ENCODE measurements around the gene TAPBP. TPM values are rescaled to one million over a fixed set of nuclear protein-coding genes. Genes with fewer than 3 reads are reported as not detected.
A peak's percentile ranks its signal among the peaks of the same experiment; 100 is the strongest.

The TAPBP gene
- total and polyA plus RNA-seq, 9 of the 15 experiments (the other 6 are each of a cell fraction or from before 2014, with no cell fraction given): 5.6 to 74.0 (median 22.3) TPM

DNA sequence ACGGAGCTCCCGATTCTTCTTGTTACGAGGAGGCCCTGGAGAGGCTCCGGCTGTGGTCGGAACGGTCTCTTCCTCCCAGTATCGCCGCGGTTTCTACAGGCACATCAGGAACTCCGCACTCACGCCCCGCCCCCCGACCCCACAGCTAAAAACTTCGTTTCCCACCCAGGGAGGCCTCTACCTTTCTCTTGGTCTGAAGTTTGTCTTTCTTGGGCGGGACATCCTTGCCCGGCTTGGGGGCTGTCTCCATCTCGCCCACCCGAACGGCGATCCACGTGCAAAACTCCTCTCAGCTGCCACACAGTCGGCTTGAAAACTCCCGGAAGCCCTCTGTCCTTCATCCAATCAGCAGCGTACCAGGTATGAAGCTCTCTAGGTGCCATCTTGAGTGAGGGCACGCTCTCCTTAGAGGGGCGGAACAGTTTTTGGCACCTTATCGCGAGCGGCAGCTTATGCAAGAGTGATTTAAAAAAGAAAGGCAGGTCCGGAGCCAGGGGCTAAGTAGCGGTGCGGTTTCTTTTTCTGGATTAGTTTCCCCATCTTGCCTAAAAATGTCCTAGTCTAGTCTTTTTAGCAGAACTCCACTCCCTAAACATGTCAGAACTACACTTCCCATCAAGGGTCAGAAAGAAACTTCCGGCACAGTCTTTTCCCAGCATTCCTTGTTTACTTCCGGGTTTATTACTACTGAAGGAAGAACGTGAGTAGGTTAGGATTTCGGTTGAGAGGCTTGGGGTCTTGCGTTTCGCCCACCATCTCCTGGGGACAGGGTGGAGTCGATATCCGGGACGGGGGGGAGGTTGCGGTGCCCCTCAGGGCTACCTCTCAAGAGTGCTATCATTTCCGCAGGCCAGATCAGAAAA, 24.7 kb downstream of the TAPBP start, which contains the start of the genes PFDN6 and WDR46 (continued):
- TF ChIP-seq NFXL1 (CRISPR knock-in tag; IDR thresholded peaks at IDR 0.05): no peak
- TF ChIP-seq, protein P1, sequence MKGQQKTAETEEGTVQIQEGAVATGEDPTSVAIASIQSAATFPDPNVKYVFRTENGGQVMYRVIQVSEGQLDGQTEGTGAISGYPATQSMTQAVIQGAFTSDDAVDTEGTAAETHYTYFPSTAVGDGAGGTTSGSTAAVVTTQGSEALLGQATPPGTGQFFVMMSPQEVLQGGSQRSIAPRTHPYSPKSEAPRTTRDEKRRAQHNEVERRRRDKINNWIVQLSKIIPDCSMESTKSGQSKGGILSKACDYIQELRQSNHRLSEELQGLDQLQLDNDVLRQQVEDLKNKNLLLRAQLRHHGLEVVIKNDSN (CRISPR knock-in tag; IDR thresholded peaks at IDR 0.05): peak; percentile 27; the same call in 1 of the 2 replicates
- peak; percentile 83 for TF ChIP-seq SIN3B (IDR thresholded peaks at IDR 0.05; ENCODE audit: low read depth)
- TF ChIP-seq EGR1 (conservative IDR thresholded peaks at IDR 0.05): peak; percentile 33; the same call in 1 of the 2 replicates
- TF ChIP-seq PCBP2 (IDR thresholded peaks at IDR 0.05; ENCODE audit: low read depth, low read length, poor library complexity, severe bottlenecking): no peak
- TF ChIP-seq, protein P2, sequence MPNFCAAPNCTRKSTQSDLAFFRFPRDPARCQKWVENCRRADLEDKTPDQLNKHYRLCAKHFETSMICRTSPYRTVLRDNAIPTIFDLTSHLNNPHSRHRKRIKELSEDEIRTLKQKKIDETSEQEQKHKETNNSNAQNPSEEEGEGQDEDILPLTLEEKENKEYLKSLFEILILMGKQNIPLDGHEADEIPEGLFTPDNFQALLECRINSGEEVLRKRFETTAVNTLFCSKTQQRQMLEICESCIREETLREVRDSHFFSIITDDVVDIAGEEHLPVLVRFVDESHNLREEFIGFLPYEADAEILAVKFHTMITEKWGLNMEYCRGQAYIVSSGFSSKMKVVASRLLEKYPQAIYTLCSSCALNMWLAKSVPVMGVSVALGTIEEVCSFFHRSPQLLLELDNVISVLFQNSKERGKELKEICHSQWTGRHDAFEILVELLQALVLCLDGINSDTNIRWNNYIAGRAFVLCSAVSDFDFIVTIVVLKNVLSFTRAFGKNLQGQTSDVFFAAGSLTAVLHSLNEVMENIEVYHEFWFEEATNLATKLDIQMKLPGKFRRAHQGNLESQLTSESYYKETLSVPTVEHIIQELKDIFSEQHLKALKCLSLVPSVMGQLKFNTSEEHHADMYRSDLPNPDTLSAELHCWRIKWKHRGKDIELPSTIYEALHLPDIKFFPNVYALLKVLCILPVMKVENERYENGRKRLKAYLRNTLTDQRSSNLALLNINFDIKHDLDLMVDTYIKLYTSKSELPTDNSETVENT (CRISPR knock-in tag; IDR thresholded peaks at IDR 0.05): no peak
- no peak for TF ChIP-seq TRIM24 (IDR thresholded peaks at IDR 0.05)
- TF ChIP-seq WHSC1 (IDR thresholded peaks at IDR 0.05; ENCODE audit: low read length): no peak
- no peak for TF ChIP-seq ZNF165 (CRISPR knock-in tag; IDR thresholded peaks at IDR 0.05; ENCODE audit: borderline replicate concordance)
- TF ChIP-seq SAP30 (IDR thresholded peaks at IDR 0.05; ENCODE audit: borderline replicate concordance, insufficient read depth, low read depth, low read length, poor library complexity, severe bottlenecking): peak; percentile 99
- peak; percentile 96; the same call in 1 of the 2 replicates for TF ChIP-seq FOXK1 (CRISPR knock-in tag; IDR thresholded peaks at IDR 0.05; ENCODE audit: borderline replicate concordance)
- TF ChIP-seq, protein P3, sequence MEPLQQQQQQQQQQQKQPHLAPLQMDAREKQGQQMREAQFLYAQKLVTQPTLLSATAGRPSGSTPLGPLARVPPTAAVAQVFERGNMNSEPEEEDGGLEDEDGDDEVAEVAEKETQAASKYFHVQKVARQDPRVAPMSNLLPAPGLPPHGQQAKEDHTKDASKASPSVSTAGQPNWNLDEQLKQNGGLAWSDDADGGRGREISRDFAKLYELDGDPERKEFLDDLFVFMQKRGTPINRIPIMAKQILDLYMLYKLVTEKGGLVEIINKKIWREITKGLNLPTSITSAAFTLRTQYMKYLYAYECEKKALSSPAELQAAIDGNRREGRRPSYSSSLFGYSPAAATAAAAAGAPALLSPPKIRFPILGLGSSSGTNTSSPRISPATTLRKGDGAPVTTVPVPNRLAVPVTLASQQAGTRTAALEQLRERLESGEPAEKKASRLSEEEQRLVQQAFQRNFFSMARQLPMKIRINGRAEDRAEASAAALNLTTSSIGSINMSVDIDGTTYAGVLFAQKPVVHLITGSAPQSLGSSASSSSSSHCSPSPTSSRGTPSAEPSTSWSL (CRISPR knock-in tag; IDR thresholded peaks at IDR 0.05; ENCODE audit: borderline replicate concordance): no peak
- TF ChIP-seq, protein P4, sequence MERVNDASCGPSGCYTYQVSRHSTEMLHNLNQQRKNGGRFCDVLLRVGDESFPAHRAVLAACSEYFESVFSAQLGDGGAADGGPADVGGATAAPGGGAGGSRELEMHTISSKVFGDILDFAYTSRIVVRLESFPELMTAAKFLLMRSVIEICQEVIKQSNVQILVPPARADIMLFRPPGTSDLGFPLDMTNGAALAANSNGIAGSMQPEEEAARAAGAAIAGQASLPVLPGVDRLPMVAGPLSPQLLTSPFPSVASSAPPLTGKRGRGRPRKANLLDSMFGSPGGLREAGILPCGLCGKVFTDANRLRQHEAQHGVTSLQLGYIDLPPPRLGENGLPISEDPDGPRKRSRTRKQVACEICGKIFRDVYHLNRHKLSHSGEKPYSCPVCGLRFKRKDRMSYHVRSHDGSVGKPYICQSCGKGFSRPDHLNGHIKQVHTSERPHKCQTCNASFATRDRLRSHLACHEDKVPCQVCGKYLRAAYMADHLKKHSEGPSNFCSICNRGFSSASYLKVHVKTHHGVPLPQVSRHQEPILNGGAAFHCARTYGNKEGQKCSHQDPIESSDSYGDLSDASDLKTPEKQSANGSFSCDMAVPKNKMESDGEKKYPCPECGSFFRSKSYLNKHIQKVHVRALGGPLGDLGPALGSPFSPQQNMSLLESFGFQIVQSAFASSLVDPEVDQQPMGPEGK (CRISPR knock-in tag; IDR thresholded peaks at IDR 0.05; ENCODE audit: borderline replicate concordance): no peak
- no peak for TF ChIP-seq NR2F6 (CRISPR knock-in tag; IDR thresholded peaks at IDR 0.05)
- TF ChIP-seq ZNF217 (CRISPR knock-in tag; IDR thresholded peaks at IDR 0.05): no peak
- 0 out of 2 replicates have a peak, but pooled peaks have one; percentile 55 for TF ChIP-seq LARP7 (IDR thresholded peaks at IDR 0.05)
- no peak for TF ChIP-seq KAT8 (IDR thresholded peaks at IDR 0.05; ENCODE audit: low read depth)
- TF ChIP-seq RAD51 (IDR thresholded peaks at IDR 0.05; ENCODE audit: borderline replicate concordance, low read depth): no peak
- TF ChIP-seq KLF16 (IDR thresholded peaks at IDR 0.05): no peak
- TF ChIP-seq, protein P5, sequence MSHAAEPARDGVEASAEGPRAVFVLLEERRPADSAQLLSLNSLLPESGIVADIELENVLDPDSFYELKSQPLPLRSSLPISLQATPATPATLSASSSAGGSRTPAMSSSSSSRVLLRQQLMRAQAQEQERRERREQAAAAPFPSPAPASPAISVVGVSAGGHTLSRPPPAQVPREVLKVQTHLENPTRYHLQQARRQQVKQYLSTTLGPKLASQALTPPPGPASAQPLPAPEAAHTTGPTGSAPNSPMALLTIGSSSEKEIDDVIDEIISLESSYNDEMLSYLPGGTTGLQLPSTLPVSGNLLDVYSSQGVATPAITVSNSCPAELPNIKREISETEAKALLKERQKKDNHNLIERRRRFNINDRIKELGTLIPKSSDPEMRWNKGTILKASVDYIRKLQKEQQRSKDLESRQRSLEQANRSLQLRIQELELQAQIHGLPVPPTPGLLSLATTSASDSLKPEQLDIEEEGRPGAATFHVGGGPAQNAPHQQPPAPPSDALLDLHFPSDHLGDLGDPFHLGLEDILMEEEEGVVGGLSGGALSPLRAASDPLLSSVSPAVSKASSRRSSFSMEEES (CRISPR knock-in tag; IDR thresholded peaks at IDR 0.05): no peak

Measured in K562 (cell line).